ENCODE results near the gene CHD9NB.
A peak's percentile ranks its signal among the peaks of the same experiment; 100 is the strongest.

CHD9NB gene

DNA sequence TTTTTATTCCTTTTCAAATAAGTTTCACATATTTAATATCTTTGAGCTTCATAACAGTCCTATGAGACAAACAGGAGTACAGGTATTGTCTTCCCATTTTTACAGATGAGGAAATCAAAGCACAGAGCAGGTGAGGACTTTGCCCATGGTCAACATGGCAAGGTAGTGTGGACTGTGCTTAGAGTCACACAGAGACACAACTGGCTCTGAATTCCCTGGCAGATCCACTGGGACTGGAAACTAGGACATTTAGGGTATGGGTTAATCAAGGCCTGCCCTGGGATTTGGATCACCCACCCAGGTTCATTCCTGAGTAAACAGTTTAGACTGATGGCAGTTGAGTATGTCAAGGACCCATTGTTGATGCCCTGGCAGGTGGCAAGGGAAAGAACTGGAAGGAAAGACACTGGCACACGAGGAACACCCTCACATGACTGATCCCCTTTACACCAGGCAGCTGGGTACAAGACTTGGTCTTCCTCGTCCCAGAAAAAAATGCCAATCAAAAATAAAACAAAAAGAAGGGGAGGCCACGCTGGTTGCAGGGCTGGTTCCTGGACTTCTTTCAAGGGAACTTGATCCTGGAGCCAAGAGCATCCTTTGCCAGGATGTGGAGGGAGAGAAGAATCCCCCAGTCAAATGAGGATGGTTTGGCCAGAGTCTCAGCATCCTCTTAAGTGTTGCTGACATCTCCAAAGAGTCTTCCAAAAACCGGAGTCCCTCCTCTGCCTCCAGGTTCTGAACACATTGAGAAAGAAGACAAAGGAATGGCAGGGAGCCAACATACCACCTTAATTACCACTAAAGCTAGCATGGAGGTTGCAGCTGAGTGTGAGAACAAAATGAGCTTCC lies 37.0 kb upstream of the CHD9NB start:
- peaks cover 25% of the 10 kb centered on the region in 2 experiments for H3K4me1 ChIP-seq (ENCODE audit: control insufficient read depth in 1 of 2, insufficient read depth in 2 of 2, low read length in 2 of 2)
- H3K9ac ChIP-seq (ENCODE audit: low read length), result no peak overlapping the region
- no peak overlapping the region for H2BK12ac ChIP-seq (ENCODE audit: low read length)
- no peak overlapping the region for H4K91ac ChIP-seq (ENCODE audit: low read depth, low read length)
- H3K18ac ChIP-seq (ENCODE audit: low read length), result no peak overlapping the region
- no peak overlapping the region for H4K12ac ChIP-seq (ENCODE audit: low read depth, low read length)
- no peak overlapping the region for H4K8ac ChIP-seq (ENCODE audit: low read depth, low read length)
- no peaks in the 10 kb centered on the region for H3K9me3 ChIP-seq (ENCODE audit: insufficient read depth, low read depth, low read length)
- no peak overlapping the region for H3K4me3 ChIP-seq (ENCODE audit: low read depth, low read length)
- no peak overlapping the region for H3K23ac ChIP-seq (ENCODE audit: low read length)
- H3K27ac ChIP-seq (ENCODE audit: low read depth, low read length), result no peak overlapping the region
- H2BK120ac ChIP-seq (ENCODE audit: insufficient read depth, low read length, poor library complexity), result no peak overlapping the region
- no peak overlapping the region for H3K14ac ChIP-seq (ENCODE audit: low read length)
- no peak overlapping the region for H2AK5ac ChIP-seq (ENCODE audit: low read length)
- H3K27me3 ChIP-seq (ENCODE audit: insufficient read depth, low read length), result no peaks in the 10 kb centered on the region
- no peak overlapping the region for H3K4ac ChIP-seq (ENCODE audit: low read depth, low read length)
- H3K79me2 ChIP-seq (ENCODE audit: control insufficient read depth, insufficient read depth, low read length, poor library complexity), result peaks cover 2% of the 10 kb centered on the region
- H3K4me2 ChIP-seq (ENCODE audit: low read length), result no peak overlapping the region
- H3K79me1 ChIP-seq (ENCODE audit: low read length), result peaks cover 12% of the 10 kb centered on the region
- WGBS (ENCODE audit: extremely low coverage, insufficient coverage, insufficient read length), result no CpG with 5 or more reads among the region's 4 CpGs
- no peaks in the 10 kb centered on the region for H3K36me3 ChIP-seq (ENCODE audit: control insufficient read depth in 1 of 2, insufficient read depth in 2 of 2, low read length in 2 of 2)
- no peak overlapping the region for H2BK5ac ChIP-seq (ENCODE audit: low read depth, low read length, poor library complexity)
- H2AFZ ChIP-seq (ENCODE audit: insufficient read depth, low read length, poor library complexity), result no peak overlapping the region
- no peak for DNase-seq

DNA sequence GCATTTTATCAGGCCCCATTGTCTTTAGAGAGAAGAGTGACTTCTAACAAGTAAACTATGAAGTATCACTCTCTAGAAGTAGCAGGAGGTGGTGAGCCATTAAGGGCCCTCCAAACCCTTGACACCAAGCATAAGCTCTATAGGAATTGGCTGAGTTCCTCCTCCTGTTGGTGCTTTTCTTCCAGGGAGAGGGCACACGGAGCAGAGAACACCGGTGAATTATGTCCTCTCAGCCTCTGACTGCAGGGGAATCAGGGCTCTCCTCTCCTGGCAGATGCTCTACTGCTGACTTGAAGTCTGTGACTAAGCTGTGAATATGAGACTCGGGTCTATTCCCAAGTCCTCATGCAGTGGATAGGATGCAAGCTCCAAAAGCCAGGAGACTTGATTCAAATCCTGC lies 34.4 kb upstream of the CHD9NB start:
- Histone ChIP-seq H4K8ac (ENCODE audit: low read depth, low read length) (no peak overlapping the region), H3K23ac (ENCODE audit: low read length) (no peak overlapping the region), H3K9me3 (ENCODE audit: insufficient read depth, low read depth, low read length) (no peaks in the 10 kb centered on the region), H3K4ac (ENCODE audit: low read depth, low read length) (no peak overlapping the region), H2BK5ac (ENCODE audit: low read depth, low read length, poor library complexity) (no peak overlapping the region), H3K4me1 (ENCODE audit: control insufficient read depth in 1 of 2, insufficient read depth in 2 of 2, low read length in 2 of 2) (peaks cover 24 to 30% of the 10 kb centered on the region in 2 experiments), H3K79me1 (ENCODE audit: low read length) (peaks cover 12% of the 10 kb centered on the region), H3K27me3 (ENCODE audit: insufficient read depth, low read length) (no peaks in the 10 kb centered on the region), H4K91ac (ENCODE audit: low read depth, low read length) (no peak overlapping the region), H3K79me2 (ENCODE audit: control insufficient read depth, insufficient read depth, low read length, poor library complexity) (no peaks in the 10 kb centered on the region), H2AFZ (ENCODE audit: insufficient read depth, low read length, poor library complexity) (no peak overlapping the region), H3K27ac (ENCODE audit: low read depth, low read length) (no peak overlapping the region), H3K4me2 (ENCODE audit: low read length) (no peak overlapping the region), H3K18ac (ENCODE audit: low read length) (no peak overlapping the region), H3K9ac (ENCODE audit: low read length) (no peak overlapping the region), H3K14ac (ENCODE audit: low read length) (no peak overlapping the region), H2AK5ac (ENCODE audit: low read length) (no peak overlapping the region), H4K12ac (ENCODE audit: low read depth, low read length) (no peak overlapping the region), H2BK12ac (ENCODE audit: low read length) (no peak overlapping the region), H3K4me3 (ENCODE audit: low read depth, low read length) (no peak overlapping the region), H3K36me3 (ENCODE audit: control insufficient read depth in 1 of 2, insufficient read depth in 2 of 2, low read length in 2 of 2) (no peaks in the 10 kb centered on the region), H2BK120ac (ENCODE audit: insufficient read depth, low read length, poor library complexity) (no peak overlapping the region)
- no CpG with 5 or more reads among the region's 3 CpGs for WGBS (ENCODE audit: extremely low coverage, insufficient coverage, insufficient read length)
- no peak for DNase-seq

DNA sequence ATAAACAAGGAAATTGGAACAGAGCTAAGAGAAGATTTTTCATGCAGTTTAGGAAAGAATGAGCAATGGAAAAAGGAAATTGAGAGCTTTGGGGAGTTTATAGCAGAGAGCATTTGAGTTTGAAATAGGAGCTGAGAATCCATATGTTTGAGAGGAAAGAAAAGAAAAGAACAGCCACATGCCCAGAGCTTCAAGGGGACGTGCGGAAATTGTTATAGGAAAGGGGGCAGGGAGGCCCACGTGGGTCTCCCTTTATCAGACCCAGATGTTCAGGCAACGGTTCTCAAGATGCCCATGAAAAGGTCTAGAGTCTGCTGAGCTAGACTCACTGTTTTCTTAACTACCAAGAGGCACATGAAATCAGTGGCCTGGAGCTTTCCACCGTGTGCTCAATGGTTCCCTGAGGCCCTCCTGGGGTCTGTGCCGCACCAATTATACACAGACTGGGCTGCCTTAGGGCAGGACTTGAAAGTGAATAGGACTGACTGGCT lies 33.3 kb upstream of the CHD9NB start:
- no peak overlapping the region for H3K27ac ChIP-seq (ENCODE audit: low read depth, low read length)
- no peak for DNase-seq
- no peak overlapping the region for H2BK5ac ChIP-seq (ENCODE audit: low read depth, low read length, poor library complexity)
- H3K36me3 ChIP-seq (ENCODE audit: control insufficient read depth in 1 of 2, insufficient read depth in 2 of 2, low read length in 2 of 2), result no peaks in the 10 kb centered on the region
- no peak overlapping the region for H2AK5ac ChIP-seq (ENCODE audit: low read length)
- no peaks in the 10 kb centered on the region for H3K9me3 ChIP-seq (ENCODE audit: insufficient read depth, low read depth, low read length)
- no peaks in the 10 kb centered on the region for H3K79me2 ChIP-seq (ENCODE audit: control insufficient read depth, insufficient read depth, low read length, poor library complexity)
- H4K8ac ChIP-seq (ENCODE audit: low read depth, low read length), result no peak overlapping the region
- peak overlapping the region; percentile 65 for H2BK12ac ChIP-seq (ENCODE audit: low read length)
- H2BK120ac ChIP-seq (ENCODE audit: insufficient read depth, low read length, poor library complexity), result peak overlapping the region; percentile 41
- no peak overlapping the region for H2AFZ ChIP-seq (ENCODE audit: insufficient read depth, low read length, poor library complexity)
- H3K4me1 ChIP-seq (ENCODE audit: control insufficient read depth in 1 of 2, insufficient read depth in 2 of 2, low read length in 2 of 2), result peaks cover 22 to 29% of the 10 kb centered on the region in 2 experiments
- H3K79me1 ChIP-seq (ENCODE audit: low read length), result peaks cover 11% of the 10 kb centered on the region
- WGBS (ENCODE audit: extremely low coverage, insufficient coverage, insufficient read length), result no CpG with 5 or more reads among the region's 6 CpGs
- no peak overlapping the region for H3K9ac ChIP-seq (ENCODE audit: low read length)
- H3K27me3 ChIP-seq (ENCODE audit: insufficient read depth, low read length), result no peaks in the 10 kb centered on the region
- H3K18ac ChIP-seq (ENCODE audit: low read length), result no peak overlapping the region
- H3K14ac ChIP-seq (ENCODE audit: low read length), result no peak overlapping the region
- no peak overlapping the region for H3K4me2 ChIP-seq (ENCODE audit: low read length)
- H4K12ac ChIP-seq (ENCODE audit: low read depth, low read length), result no peak overlapping the region
- H3K4me3 ChIP-seq (ENCODE audit: low read depth, low read length), result no peak overlapping the region
- H3K23ac ChIP-seq (ENCODE audit: low read length), result no peak overlapping the region
- peak overlapping the region; percentile 34 for H3K4ac ChIP-seq (ENCODE audit: low read depth, low read length)
- peak overlapping the region; percentile 28 for H4K91ac ChIP-seq (ENCODE audit: low read depth, low read length)

DNA sequence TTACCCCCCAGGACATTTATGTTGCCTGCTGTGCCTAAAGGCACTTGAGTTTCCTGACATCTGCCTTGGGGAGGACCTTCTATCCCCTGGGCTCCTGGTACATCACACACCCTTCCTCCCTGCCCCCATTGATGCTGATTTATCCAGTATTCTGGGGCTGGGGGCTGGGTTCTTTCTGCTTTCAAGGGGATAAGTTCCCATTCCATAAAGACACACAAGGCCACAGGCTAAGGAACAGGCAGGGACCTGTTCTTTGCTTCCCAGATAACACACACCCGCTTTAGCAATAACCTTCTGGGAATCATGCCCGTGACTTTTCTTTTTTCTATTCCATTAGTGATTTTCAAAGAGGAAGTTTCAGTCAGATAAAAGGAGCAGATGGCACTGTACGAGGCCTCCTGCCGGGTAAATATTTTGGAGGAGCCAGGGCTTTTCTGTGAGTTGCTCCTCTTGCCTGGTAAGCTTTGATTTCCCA lies 32.7 kb upstream of the CHD9NB start:
- Histone ChIP-seq H2BK120ac (ENCODE audit: insufficient read depth, low read length, poor library complexity) (peak overlapping the region; percentile 20), H3K4me3 (ENCODE audit: low read depth, low read length) (no peak overlapping the region), H3K79me2 (ENCODE audit: control insufficient read depth, insufficient read depth, low read length, poor library complexity) (no peaks in the 10 kb centered on the region), H3K9ac (ENCODE audit: low read length) (no peak overlapping the region), H4K12ac (ENCODE audit: low read depth, low read length) (no peak overlapping the region), H3K4me2 (ENCODE audit: low read length) (no peak overlapping the region), H3K4ac (ENCODE audit: low read depth, low read length) (no peak overlapping the region), H4K8ac (ENCODE audit: low read depth, low read length) (no peak overlapping the region), H3K18ac (ENCODE audit: low read length) (no peak overlapping the region), H3K9me3 (ENCODE audit: insufficient read depth, low read depth, low read length) (no peaks in the 10 kb centered on the region), H2BK5ac (ENCODE audit: low read depth, low read length, poor library complexity) (no peak overlapping the region), H3K27ac (ENCODE audit: low read depth, low read length) (no peak overlapping the region), H3K79me1 (ENCODE audit: low read length) (peaks cover 7% of the 10 kb centered on the region), H2BK12ac (ENCODE audit: low read length) (peak overlapping the region; percentile 27), H2AK5ac (ENCODE audit: low read length) (no peak overlapping the region), H2AFZ (ENCODE audit: insufficient read depth, low read length, poor library complexity) (no peak overlapping the region), H3K4me1 (ENCODE audit: control insufficient read depth in 1 of 2, insufficient read depth in 2 of 2, low read length in 2 of 2) (peaks cover 20 to 27% of the 10 kb centered on the region in 2 experiments), H3K36me3 (ENCODE audit: control insufficient read depth in 1 of 2, insufficient read depth in 2 of 2, low read length in 2 of 2) (no peaks in the 10 kb centered on the region), H3K23ac (ENCODE audit: low read length) (no peak overlapping the region), H3K14ac (ENCODE audit: low read length) (no peak overlapping the region), H3K27me3 (ENCODE audit: insufficient read depth, low read length) (no peaks in the 10 kb centered on the region), H4K91ac (ENCODE audit: low read depth, low read length) (no peak overlapping the region)
- WGBS (ENCODE audit: extremely low coverage, insufficient coverage, insufficient read length), result no CpG with 5 or more reads among the region's 4 CpGs
- no peak for DNase-seq
